Panc1 (cell line): ENCODE results near the gene GPRIN1.

Source experiments
- CTCF ChIP-seq: fragments of 450-650 bp; IDR thresholded peaks from 2 replicates; pipeline ENCODE4 v1.5.1; 2017; ENCODE audit warnings: mild to moderate bottlenecking
- REST ChIP-seq, 2 experiments: IDR thresholded peaks; 2 replicates each; pipeline ENCODE4 v1.6.1; 2011 to 2012; ENCODE audit warnings: low read depth in 2 of 2, control low read depth in 1 of 2, low read length in 1 of 2, mild to moderate bottlenecking in 1 of 2, moderate library complexity in 1 of 2; ENCODE audit not compliant: insufficient read depth in 1 of 2
- SIN3A ChIP-seq: IDR thresholded peaks from 2 replicates; pipeline ENCODE4 v1.6.1; 2012; ENCODE audit warnings: low read depth, mild to moderate bottlenecking, low read length, moderate library complexity, borderline replicate concordance; ENCODE audit not compliant: insufficient read depth
- TCF7L2 ChIP-seq: IDR thresholded peaks from 2 replicates; pipeline ENCODE4 v1.6.1; 2011; ENCODE audit warnings: mild to moderate bottlenecking, low read depth, low read length, inconsistent platforms

- no peak for TF ChIP-seq CTCF
- no peak for TF ChIP-seq SIN3A
- TF ChIP-seq REST (IDR thresholded peaks at IDR 0.05; ENCODE audit: insufficient read depth in 1 of 2, low read depth in 2 of 2, low read length in 1 of 2): no peak
- no peak for TF ChIP-seq TCF7L2
These were observed 61.0 kb downstream of the GPRIN1 start, which contains the start of gene CDHR2 for GRCh38 chr5:176548967-176549444.
